ENCODE data around the gene PADI4. TPM values are rescaled to one million over a fixed set of nuclear protein-coding genes. Genes with fewer than 3 reads are reported as not detected.

The PADI4 gene
- total RNA-seq, 2 experiments from 2014 or later = 0.12 to 0.24 TPM

- H3K4me1 Mint-ChIP-seq (ENCODE audit: low read depth) = no peaks in the 10 kb centered on the region
- peaks cover 10% of the 10 kb centered on the region for H3K27me3 Mint-ChIP-seq
- H3K36me3 Mint-ChIP-seq = no peaks in the 10 kb centered on the region
- CTCF ChIA-PET = interaction anchor here (1.2 kb wide), 1 partner anchor 164 kb away, joined by 3 read pairs; no protein-coding TSS in a partner anchor
- POLR2A ChIA-PET = no interaction called here
- intact Hi-C loops (cut with micrococcal nuclease) = no loop called here
- H3K9me3 Mint-ChIP-seq = no peaks in the 10 kb centered on the region
- H3K27ac Mint-ChIP-seq = no peak overlapping the region
- DNase-seq = no peak
- H3K4me3 Mint-ChIP-seq = no peak overlapping the region
These were observed 17.4 kb upstream of the PADI4 start for GRCh38 chr1:17290553-17290952.

- Mint-ChIP-seq H3K9me3 (no peaks in the 10 kb centered on the region), H3K4me3 (no peak overlapping the region), H3K27me3 (peaks cover 12% of the 10 kb centered on the region), H3K27ac (no peak overlapping the region), H3K4me1 (ENCODE audit: low read depth) (no peaks in the 10 kb centered on the region), H3K36me3 (no peaks in the 10 kb centered on the region)
- intact Hi-C loops (cut with micrococcal nuclease) = no loop called here
- CTCF ChIA-PET = no interaction called here
- DNase-seq = no peak
- POLR2A ChIA-PET = no interaction called here
These were observed 15.5 kb upstream of the PADI4 start for GRCh38 chr1:17292299-17293160.

GRCh38 chr1:17293681-17294425 lies 14.1 kb upstream of the PADI4 start:
- no peak overlapping the region for H3K4me3 Mint-ChIP-seq
- H3K27me3 Mint-ChIP-seq = peaks cover 13% of the 10 kb centered on the region
- H3K9me3 Mint-ChIP-seq = no peaks in the 10 kb centered on the region
- no peaks in the 10 kb centered on the region for H3K36me3 Mint-ChIP-seq
- H3K27ac Mint-ChIP-seq = no peak overlapping the region
- ChIA-PET POLR2A (no interaction called here), CTCF (no interaction called here)
- intact Hi-C loops (cut with micrococcal nuclease) = no loop called here
- no peak for DNase-seq
- H3K4me1 Mint-ChIP-seq (ENCODE audit: low read depth) = no peaks in the 10 kb centered on the region

GRCh38 chr1:17295292-17295691 lies 12.7 kb upstream of the PADI4 start:
- H3K27me3 Mint-ChIP-seq = peaks cover 14% of the 10 kb centered on the region
- H3K36me3 Mint-ChIP-seq = no peaks in the 10 kb centered on the region
- no peak overlapping the region for H3K4me3 Mint-ChIP-seq
- POLR2A ChIA-PET = no interaction called here
- no peak for DNase-seq
- H3K9me3 Mint-ChIP-seq = no peaks in the 10 kb centered on the region
- no peaks in the 10 kb centered on the region for H3K4me1 Mint-ChIP-seq (ENCODE audit: low read depth)
- CTCF ChIA-PET = no interaction called here
- intact Hi-C loops (cut with micrococcal nuclease) = no loop called here
- no peak overlapping the region for H3K27ac Mint-ChIP-seq

- no peak overlapping the region for H3K27ac Mint-ChIP-seq
- intact Hi-C loops (cut with micrococcal nuclease) = no loop called here
- no peak overlapping the region for H3K4me3 Mint-ChIP-seq
- no peaks in the 10 kb centered on the region for H3K9me3 Mint-ChIP-seq
- no peak for DNase-seq
- H3K36me3 Mint-ChIP-seq = no peaks in the 10 kb centered on the region
- peaks cover 9% of the 10 kb centered on the region for H3K27me3 Mint-ChIP-seq
- ChIA-PET POLR2A (no interaction called here), CTCF (interaction anchor here (1.3 kb wide), 1 partner anchor 22 kb away, joined by 3 read pairs; no protein-coding TSS in a partner anchor)
- H3K4me1 Mint-ChIP-seq (ENCODE audit: low read depth) = no peaks in the 10 kb centered on the region
These were observed 11.9 kb upstream of the PADI4 start for GRCh38 chr1:17296086-17296485.

GRCh38 chr1:17297991-17298390 lies 10.0 kb upstream of the PADI4 start:
- H3K4me3 Mint-ChIP-seq = no peak overlapping the region
- H3K27ac Mint-ChIP-seq = no peak overlapping the region
- peaks cover 8% of the 10 kb centered on the region for H3K27me3 Mint-ChIP-seq
- ChIA-PET CTCF (no interaction called here), POLR2A (no interaction called here)
- H3K9me3 Mint-ChIP-seq = peaks cover 10% of the 10 kb centered on the region
- no peak for DNase-seq
- intact Hi-C loops (cut with micrococcal nuclease) = no loop called here
- H3K4me1 Mint-ChIP-seq (ENCODE audit: low read depth) = no peaks in the 10 kb centered on the region
- H3K36me3 Mint-ChIP-seq = no peaks in the 10 kb centered on the region

- no peaks in the 10 kb centered on the region for H3K4me1 Mint-ChIP-seq (ENCODE audit: low read depth)
- no peak for DNase-seq
- H3K9me3 Mint-ChIP-seq = peaks cover 11% of the 10 kb centered on the region
- POLR2A ChIA-PET = no interaction called here
- CTCF ChIA-PET = no interaction called here
- H3K27ac Mint-ChIP-seq = no peak overlapping the region
- no peaks in the 10 kb centered on the region for H3K36me3 Mint-ChIP-seq
- intact Hi-C loops (cut with micrococcal nuclease) = no loop called here
- H3K4me3 Mint-ChIP-seq = no peak overlapping the region
- H3K27me3 Mint-ChIP-seq = peaks cover 8% of the 10 kb centered on the region
These were observed 6.2 kb upstream of the PADI4 start for GRCh38 chr1:17301767-17302166.

GRCh38 chr1:17304151-17304825 lies 3.7 kb upstream of the PADI4 start:
- peaks cover 11% of the 10 kb centered on the region for H3K9me3 Mint-ChIP-seq
- H3K27ac Mint-ChIP-seq = no peak overlapping the region
- no peaks in the 10 kb centered on the region for H3K36me3 Mint-ChIP-seq
- H3K27me3 Mint-ChIP-seq = peaks cover 11% of the 10 kb centered on the region
- H3K4me1 Mint-ChIP-seq (ENCODE audit: low read depth) = no peaks in the 10 kb centered on the region
- no peak for DNase-seq
- H3K4me3 Mint-ChIP-seq = no peak overlapping the region
- intact Hi-C loops (cut with micrococcal nuclease) = no loop called here
- CTCF ChIA-PET = no interaction called here
- POLR2A ChIA-PET = no interaction called here

- Mint-ChIP-seq H3K36me3 (no peaks in the 10 kb centered on the region), H3K27me3 (peaks cover 12% of the 10 kb centered on the region), H3K27ac (no peak overlapping the region), H3K4me3 (no peak overlapping the region), H3K4me1 (ENCODE audit: low read depth) (no peaks in the 10 kb centered on the region), H3K9me3 (peaks cover 11% of the 10 kb centered on the region)
- POLR2A ChIA-PET = no interaction called here
- DNase-seq = no peak
- intact Hi-C loops (cut with micrococcal nuclease) = no loop called here
- CTCF ChIA-PET = no interaction called here
These were observed 3.2 kb upstream of the PADI4 start for GRCh38 chr1:17304826-17305175.

GRCh38 chr1:17305576-17306095 lies 2.4 kb upstream of the PADI4 start:
- no peak overlapping the region for H3K27ac Mint-ChIP-seq
- no peaks in the 10 kb centered on the region for H3K36me3 Mint-ChIP-seq
- no peaks in the 10 kb centered on the region for H3K4me1 Mint-ChIP-seq (ENCODE audit: low read depth)
- H3K4me3 Mint-ChIP-seq = no peak overlapping the region
- CTCF ChIA-PET = no interaction called here
- peaks cover 19% of the 10 kb centered on the region for H3K27me3 Mint-ChIP-seq
- H3K9me3 Mint-ChIP-seq = peaks cover 11% of the 10 kb centered on the region
- DNase-seq = no peak
- intact Hi-C loops (cut with micrococcal nuclease) = no loop called here
- POLR2A ChIA-PET = no interaction called here

- no peak for DNase-seq
- Mint-ChIP-seq H3K4me1 (ENCODE audit: low read depth) (no peaks in the 10 kb centered on the region), H3K36me3 (no peaks in the 10 kb centered on the region), H3K27me3 (peaks cover 19% of the 10 kb centered on the region), H3K27ac (no peak overlapping the region), H3K4me3 (no peak overlapping the region), H3K9me3 (peaks cover 11% of the 10 kb centered on the region)
- CTCF ChIA-PET = no interaction called here
- POLR2A ChIA-PET = no interaction called here
- intact Hi-C loops (cut with micrococcal nuclease) = no loop called here
These were observed 1.6 kb upstream of the PADI4 start for GRCh38 chr1:17306407-17306806.

GRCh38 chr1:17306921-17307320 lies 1.1 kb upstream of the PADI4 start:
- H3K27ac Mint-ChIP-seq = no peak overlapping the region
- no peak overlapping the region for H3K4me3 Mint-ChIP-seq
- DNase-seq = no peak
- no peaks in the 10 kb centered on the region for H3K36me3 Mint-ChIP-seq
- H3K4me1 Mint-ChIP-seq (ENCODE audit: low read depth) = no peaks in the 10 kb centered on the region
- POLR2A ChIA-PET = no interaction called here
- CTCF ChIA-PET = no interaction called here
- H3K9me3 Mint-ChIP-seq = peaks cover 7% of the 10 kb centered on the region
- intact Hi-C loops (cut with micrococcal nuclease) = no loop called here
- H3K27me3 Mint-ChIP-seq = peaks cover 19% of the 10 kb centered on the region

Measured in activated CD4-positive, alpha-beta memory T cell treated with anti-CD3 and anti-CD28 coated beads for 36 hours (primary cell).